ENCODE measurements around the gene OR8G1. TPM values are rescaled to one million over a fixed set of nuclear protein-coding genes. Genes with fewer than 3 reads are reported as not detected.
"Not testable (repeated sequence)": the region's sequence is repeated elsewhere in the genome, so short reads cannot be mapped to it uniquely, and the experiment has no call there.

Gene OR8G1
- total RNA-seq, 1 donor from 2014 or later, result not detected

- Mint-ChIP-seq H3K36me3 (ENCODE audit: insufficient read depth) (no peaks in the 10 kb centered on the region), H3K27me3 (no peaks in the 10 kb centered on the region), H3K27ac (no peak overlapping the region), H3K9me3 (ENCODE audit: low read depth) (no peaks in the 10 kb centered on the region), H3K4me1 (ENCODE audit: low read depth) (no peaks in the 10 kb centered on the region), H3K4me3 (ENCODE audit: low read depth) (no peak overlapping the region)
- no peak for TF ChIP-seq CTCF (IDR thresholded peaks at IDR 0.05; ENCODE audit: unreplicated experiment)
- DNase-seq (ENCODE audit: low spot score, unreplicated experiment), result no peak
These were observed 26.9 kb upstream of the OR8G1 start for GRCh38 chr11:124214027-124214426.

- H3K36me3 Mint-ChIP-seq (ENCODE audit: insufficient read depth), result no peaks in the 10 kb centered on the region
- DNase-seq (ENCODE audit: low spot score, unreplicated experiment), result no peak
- H3K4me1 Mint-ChIP-seq (ENCODE audit: low read depth), result no peaks in the 10 kb centered on the region
- H3K27ac Mint-ChIP-seq, result no peak overlapping the region
- TF ChIP-seq CTCF (IDR thresholded peaks at IDR 0.05; ENCODE audit: unreplicated experiment), result no peak
- H3K9me3 Mint-ChIP-seq (ENCODE audit: low read depth), result no peaks in the 10 kb centered on the region
- no peak overlapping the region for H3K4me3 Mint-ChIP-seq (ENCODE audit: low read depth)
- no peaks in the 10 kb centered on the region for H3K27me3 Mint-ChIP-seq
These were observed 21.8 kb upstream of the OR8G1 start for GRCh38 chr11:124219126-124219525.

GRCh38 chr11:124222407-124222806 lies 18.5 kb upstream of the OR8G1 start:
- DNase-seq (ENCODE audit: low spot score, unreplicated experiment), result no peak
- H3K36me3 Mint-ChIP-seq (ENCODE audit: insufficient read depth), result no peaks in the 10 kb centered on the region
- H3K4me1 Mint-ChIP-seq (ENCODE audit: low read depth), result no peaks in the 10 kb centered on the region
- H3K4me3 Mint-ChIP-seq (ENCODE audit: low read depth), result no peak overlapping the region
- peaks cover 3% of the 10 kb centered on the region for H3K27me3 Mint-ChIP-seq
- no peak for TF ChIP-seq CTCF (IDR thresholded peaks at IDR 0.05; ENCODE audit: unreplicated experiment)
- H3K9me3 Mint-ChIP-seq (ENCODE audit: low read depth), result no peaks in the 10 kb centered on the region
- no peak overlapping the region for H3K27ac Mint-ChIP-seq

GRCh38 chr11:124224618-124225423 lies 16.1 kb upstream of the OR8G1 start:
- not testable (repeated sequence) for H3K4me3 Mint-ChIP-seq (ENCODE audit: low read depth); H3K36me3 Mint-ChIP-seq (ENCODE audit: insufficient read depth); H3K27ac Mint-ChIP-seq; H3K27me3 Mint-ChIP-seq; H3K9me3 Mint-ChIP-seq (ENCODE audit: low read depth); DNase-seq (ENCODE audit: low spot score, unreplicated experiment); H3K4me1 Mint-ChIP-seq (ENCODE audit: low read depth)

- H3K9me3 Mint-ChIP-seq (ENCODE audit: low read depth), result no peaks in the 10 kb centered on the region
- no peaks in the 10 kb centered on the region for H3K36me3 Mint-ChIP-seq (ENCODE audit: insufficient read depth)
- H3K27ac Mint-ChIP-seq, result no peak overlapping the region
- H3K4me1 Mint-ChIP-seq (ENCODE audit: low read depth), result no peaks in the 10 kb centered on the region
- peaks cover 7% of the 10 kb centered on the region for H3K27me3 Mint-ChIP-seq
- DNase-seq (ENCODE audit: low spot score, unreplicated experiment), result no peak
- no peak for TF ChIP-seq CTCF (IDR thresholded peaks at IDR 0.05; ENCODE audit: unreplicated experiment)
- no peak overlapping the region for H3K4me3 Mint-ChIP-seq (ENCODE audit: low read depth)
These were observed 15.4 kb upstream of the OR8G1 start for GRCh38 chr11:124225471-124225870.

GRCh38 chr11:124233376-124233775 lies 7.5 kb upstream of the OR8G1 start:
- DNase-seq (ENCODE audit: low spot score, unreplicated experiment), result no peak
- no peaks in the 10 kb centered on the region for H3K36me3 Mint-ChIP-seq (ENCODE audit: insufficient read depth)
- no peak for TF ChIP-seq CTCF (IDR thresholded peaks at IDR 0.05; ENCODE audit: unreplicated experiment)
- H3K9me3 Mint-ChIP-seq (ENCODE audit: low read depth), result no peaks in the 10 kb centered on the region
- no peak overlapping the region for H3K4me3 Mint-ChIP-seq (ENCODE audit: low read depth)
- H3K4me1 Mint-ChIP-seq (ENCODE audit: low read depth), result peaks cover 3% of the 10 kb centered on the region
- H3K27me3 Mint-ChIP-seq, result no peaks in the 10 kb centered on the region
- no peak overlapping the region for H3K27ac Mint-ChIP-seq

All from progenitor cell of endocrine pancreas (in vitro differentiated cells).